Ishikawa (cell line): ENCODE results near the gene CUL4A.

Experiments used
- CREB1 ChIP-seq: IDR thresholded peaks from 2 replicates; pipeline ENCODE4 v1.6.1; 2012; ENCODE audit warnings: low read depth
- EGR1 ChIP-seq: IDR thresholded peaks from 2 replicates; pipeline ENCODE4 v1.6.1; 2012
- EP300 ChIP-seq: IDR thresholded peaks from 2 replicates; pipeline ENCODE4 v1.6.1; 2012; ENCODE audit warnings: borderline replicate concordance
- NFIC ChIP-seq: IDR thresholded peaks from 2 replicates; pipeline ENCODE4 v1.6.1; 2012
- RAD21 ChIP-seq: IDR thresholded peaks from 2 replicates; pipeline ENCODE4 v1.6.1; 2012; ENCODE audit warnings: low read depth
- REST ChIP-seq: IDR thresholded peaks from 2 replicates; pipeline ENCODE4 v1.6.1; 2012; ENCODE audit warnings: low read depth, mild to moderate bottlenecking
- TAF1 ChIP-seq: IDR thresholded peaks from 2 replicates; pipeline ENCODE4 v1.6.1; 2012; ENCODE audit warnings: low read depth, mild to moderate bottlenecking
- YY1 ChIP-seq: IDR thresholded peaks from 2 replicates; pipeline ENCODE4 v1.6.1; 2012; ENCODE audit warnings: low read depth
- ZBTB7A ChIP-seq: IDR thresholded peaks from 2 replicates; pipeline ENCODE4 v1.6.1; 2012; ENCODE audit warnings: low read depth
- TF ChIP-seq, protein P1 (sequence below): IDR thresholded peaks from 2 replicates; pipeline ENCODE4 v1.6.1; 2012

DNA sequence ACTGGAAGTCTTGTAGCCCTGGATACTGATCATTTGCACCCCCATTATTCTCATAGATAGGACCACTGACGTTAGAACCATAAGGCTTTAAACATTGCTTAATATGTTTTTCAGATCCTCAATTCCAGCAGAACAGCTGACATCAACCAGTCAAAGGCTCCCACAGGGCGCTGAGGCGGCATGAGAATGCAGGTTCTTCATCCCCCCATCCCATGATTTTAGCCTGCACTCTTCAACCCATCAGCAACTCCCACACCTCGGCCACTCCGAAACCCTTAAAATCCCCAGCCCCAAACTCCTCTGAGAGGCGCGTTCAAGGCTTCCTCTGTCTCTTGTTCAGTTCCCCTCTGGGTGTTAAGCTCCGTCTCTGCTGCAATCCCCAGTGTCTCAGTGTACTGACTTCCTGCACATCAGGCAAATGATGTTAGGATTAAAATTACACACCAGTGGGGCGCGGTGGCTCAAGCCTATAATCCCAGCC lies 63.3 kb downstream of the CUL4A start:
- no peak for TF ChIP-seq EP300
- no peak for TF ChIP-seq TAF1
- TF ChIP-seq, protein P1, sequence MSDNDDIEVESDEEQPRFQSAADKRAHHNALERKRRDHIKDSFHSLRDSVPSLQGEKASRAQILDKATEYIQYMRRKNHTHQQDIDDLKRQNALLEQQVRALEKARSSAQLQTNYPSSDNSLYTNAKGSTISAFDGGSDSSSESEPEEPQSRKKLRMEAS, result no peak
- TF ChIP-seq ZBTB7A, result no peak
- no peak for TF ChIP-seq EGR1
- no peak for TF ChIP-seq YY1
- TF ChIP-seq RAD21, result no peak
- TF ChIP-seq CREB1, result no peak
- TF ChIP-seq NFIC, result no peak
- TF ChIP-seq REST, result no peak
